HG03175 (cell line): ENCODE measurements around the gene CLRN1.
A peak's percentile ranks its signal among the peaks of the same experiment; 100 is the strongest.

ENCODE experiments used
- ATAC-seq: cut with Tn5 transposase; IDR thresholded peaks from one replicate; pipeline ENCODE4 v1.9.1; 2021; ENCODE audit warnings: mild to moderate bottlenecking, moderate library complexity; ENCODE audit not compliant: unreplicated experiment

CLRN1 gene

DNA sequence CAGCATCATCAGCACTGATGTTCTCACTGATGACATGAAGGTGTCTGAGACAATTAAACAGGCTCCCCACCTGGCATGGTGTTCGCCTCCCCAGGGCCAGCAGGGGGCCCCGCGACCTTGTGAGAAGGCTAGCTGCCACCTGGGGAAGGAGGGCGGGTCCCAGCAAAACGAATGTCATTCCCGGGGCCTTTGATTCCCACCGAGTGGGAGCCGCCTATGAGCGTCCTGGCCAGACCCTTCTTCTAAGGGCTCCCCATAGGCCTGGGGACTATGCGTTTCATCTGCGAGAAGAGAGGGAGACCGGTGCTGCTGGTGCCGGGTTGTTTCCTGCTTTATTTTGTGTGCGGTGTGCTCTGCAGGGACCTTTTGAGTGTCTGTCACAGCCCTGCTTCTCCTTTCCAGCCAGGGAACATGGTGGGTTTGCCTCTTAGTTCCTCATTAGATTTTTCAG, 46.8 kb downstream of the CLRN1 start:
- ATAC-seq = peak; percentile 96

DNA sequence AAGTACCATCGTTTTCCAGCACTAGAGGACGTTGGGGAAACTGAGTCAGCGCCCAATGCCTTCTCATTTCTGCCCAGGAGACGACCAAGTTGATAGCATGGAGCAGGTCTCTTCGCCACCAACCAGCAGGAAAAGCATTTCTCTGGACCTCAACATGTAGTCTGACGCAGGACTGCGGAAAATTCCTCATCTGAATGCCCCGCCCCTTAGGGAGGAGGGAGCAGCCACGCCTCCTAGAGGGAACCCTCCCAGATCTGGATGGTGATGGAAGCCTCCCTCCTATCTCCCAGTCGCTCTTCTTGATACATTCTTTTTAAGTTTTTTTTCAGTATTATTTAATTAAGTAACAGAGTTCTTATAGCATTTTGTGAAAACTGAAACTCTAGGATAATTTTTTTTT, 49.9 kb downstream of the CLRN1 start:
- ATAC-seq = no peak

DNA sequence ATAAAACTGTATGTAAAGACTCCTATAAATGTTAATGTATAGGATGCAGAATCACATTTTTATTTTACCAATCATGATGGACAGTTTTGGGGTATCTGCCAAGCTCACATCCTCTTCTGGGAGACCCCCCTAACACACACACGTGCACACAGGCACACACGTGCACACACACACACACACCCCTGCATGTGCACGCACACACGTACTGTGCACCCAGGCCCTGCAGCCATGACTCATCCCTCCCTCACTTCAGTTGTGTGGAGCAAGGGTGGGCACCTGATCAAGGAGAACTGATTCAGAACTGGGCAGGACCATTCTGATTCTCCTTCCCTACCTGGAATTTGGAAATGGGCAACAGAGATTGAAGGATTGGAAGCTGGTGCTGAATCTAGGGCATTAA, 51.3 kb downstream of the CLRN1 start:
- ATAC-seq = no peak

DNA sequence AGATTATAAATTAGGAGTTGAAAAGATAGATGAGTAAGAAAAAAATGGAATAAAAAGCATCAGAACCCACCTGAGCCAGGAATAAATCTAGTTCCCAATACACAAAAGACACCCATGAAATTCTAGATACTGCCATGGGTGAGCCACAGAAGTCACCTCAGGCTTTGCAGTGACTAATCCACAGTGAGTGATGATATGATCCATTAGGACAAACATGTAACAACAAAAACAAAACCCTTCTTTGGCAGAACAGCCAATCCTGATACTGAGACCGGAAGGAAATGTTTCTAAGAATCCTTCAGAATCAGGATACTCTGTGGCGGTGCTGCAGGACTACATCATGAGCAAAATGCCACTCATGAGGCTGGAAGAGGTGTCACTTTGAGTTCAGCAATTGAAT, 52.3 kb downstream of the CLRN1 start:
- no peak for ATAC-seq

DNA sequence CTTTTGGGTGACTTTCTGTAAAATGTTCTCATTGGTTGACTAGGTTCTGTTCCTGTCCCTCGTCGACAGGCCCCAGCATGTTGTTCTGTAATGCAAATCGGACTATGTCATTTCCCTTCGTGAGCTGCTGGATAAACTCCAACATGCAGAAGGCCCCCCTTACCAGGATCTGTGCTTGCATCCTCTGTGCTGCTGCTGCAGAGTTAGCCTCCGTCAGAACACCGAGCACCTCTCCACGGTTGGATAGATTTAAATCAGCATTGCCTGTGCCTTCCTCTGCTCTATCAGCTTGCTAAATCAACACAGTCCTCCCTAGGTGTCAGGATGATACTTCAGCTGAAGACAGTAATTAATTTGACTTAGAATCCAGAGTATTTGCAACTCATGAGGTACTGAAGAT, 54.6 kb downstream of the CLRN1 start:
- ATAC-seq = no peak

DNA sequence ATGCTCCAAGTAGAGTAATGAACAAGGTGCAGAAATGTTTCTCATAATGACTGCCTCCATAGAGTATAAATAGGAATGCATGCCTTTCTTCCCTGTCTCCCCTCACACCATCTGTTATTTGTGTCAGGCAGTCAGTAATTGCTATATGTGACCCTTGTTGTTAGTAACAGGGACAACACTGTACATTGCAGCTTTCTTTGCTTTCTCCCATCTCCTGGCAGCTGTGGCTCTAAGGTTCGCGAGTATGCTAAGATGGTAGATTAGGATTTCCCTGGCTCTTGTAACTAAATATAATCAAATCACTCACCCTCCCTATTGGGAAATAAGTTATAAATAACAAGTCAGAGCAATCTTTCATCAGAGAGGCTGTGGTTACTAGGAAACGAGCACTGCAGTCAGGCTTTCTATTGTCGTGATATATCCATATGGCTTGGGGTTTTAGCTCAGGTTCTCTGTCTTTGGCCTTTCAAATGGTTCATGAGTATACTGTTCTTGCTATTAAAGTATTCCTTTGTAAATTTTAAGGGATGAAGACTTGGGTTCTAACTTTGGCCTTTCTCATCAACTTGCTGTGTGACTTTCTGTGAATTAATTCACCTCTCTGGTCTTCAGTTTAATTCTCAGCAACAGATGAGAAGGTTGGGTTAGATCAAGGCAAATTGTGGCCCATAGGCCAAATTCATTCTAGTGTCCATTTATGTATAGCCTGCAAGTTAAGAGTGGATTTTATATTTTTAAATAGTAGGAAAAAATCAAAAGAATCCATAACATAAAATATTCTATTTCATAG, 59.2 kb downstream of the CLRN1 start:
- ATAC-seq = no peak

DNA sequence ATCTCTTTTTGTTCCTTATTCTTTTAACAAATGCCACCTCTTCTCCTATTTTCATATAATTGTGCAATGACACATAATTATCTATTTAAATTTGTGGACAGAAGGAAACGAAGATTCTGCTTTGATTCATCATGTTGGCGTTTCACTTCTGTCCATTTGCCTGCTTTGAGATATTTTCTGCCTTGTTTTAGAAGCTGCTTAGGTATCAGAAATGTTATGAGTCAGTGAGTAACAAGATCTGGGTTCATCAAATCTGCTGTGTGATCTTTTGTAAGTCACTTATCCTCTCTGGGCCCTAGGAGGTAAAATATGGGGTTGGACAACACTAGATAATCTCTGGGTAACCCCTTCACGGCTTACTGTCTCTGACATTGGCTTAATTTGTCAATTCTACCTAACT, 60.0 kb downstream of the CLRN1 start:
- no peak for ATAC-seq

DNA sequence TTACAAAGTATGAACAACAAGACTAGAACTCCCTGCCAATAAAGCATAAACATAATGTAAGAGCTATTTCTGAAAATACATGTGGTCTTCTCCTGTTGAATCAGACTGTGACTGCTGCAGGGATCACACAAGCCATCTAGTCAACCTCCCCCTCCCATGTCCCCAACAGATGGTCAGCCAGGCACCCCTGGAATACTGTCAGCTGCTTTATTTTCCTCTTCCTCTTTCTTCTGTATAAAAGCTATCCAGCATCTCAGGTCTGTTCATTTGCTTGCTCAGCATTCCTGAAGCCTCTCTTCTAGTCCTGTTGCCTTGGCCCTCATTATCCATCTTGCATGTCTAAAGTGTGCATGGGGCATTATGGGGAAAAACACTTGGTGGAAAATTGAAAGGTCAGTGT, 60.8 kb downstream of the CLRN1 start:
- ATAC-seq = no peak

DNA sequence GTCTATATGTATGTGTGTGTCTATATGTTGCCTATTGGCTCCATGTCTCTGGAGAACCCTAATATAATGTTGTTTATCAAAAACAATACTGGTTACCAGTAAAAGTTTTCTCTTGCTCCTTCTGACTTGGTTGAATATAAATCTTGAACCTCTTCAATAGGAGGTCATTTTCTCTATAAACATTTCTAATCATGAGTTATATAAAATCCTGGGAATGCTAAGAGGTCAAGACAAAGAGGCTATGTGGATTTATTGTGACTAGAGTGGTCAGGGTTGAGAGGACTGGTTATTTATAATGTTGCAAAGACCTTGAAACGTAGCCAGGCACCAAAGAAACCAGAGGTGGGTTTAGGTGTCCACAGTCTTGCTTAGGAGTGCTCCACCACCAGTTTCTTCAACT, 66.1 kb downstream of the CLRN1 start:
- no peak for ATAC-seq

DNA sequence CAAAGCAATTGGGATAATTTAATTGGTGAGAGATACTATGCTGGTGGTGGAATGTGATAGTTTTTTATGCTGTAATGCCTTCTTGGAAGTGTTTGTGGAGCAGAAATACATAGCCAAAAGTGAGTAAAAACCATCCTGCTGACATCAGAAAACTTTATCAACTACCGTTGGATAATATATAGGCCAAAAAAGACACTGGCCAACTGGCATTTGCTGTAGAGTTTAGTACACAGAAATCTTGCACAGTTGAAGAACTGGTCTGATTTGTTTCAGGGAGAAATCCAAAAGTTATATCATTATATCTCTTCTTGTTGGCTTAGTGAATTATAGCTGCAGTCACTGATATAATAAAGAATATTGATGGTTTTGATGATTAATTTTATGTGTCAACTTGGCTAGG, 66.8 kb downstream of the CLRN1 start:
- ATAC-seq = no peak

DNA sequence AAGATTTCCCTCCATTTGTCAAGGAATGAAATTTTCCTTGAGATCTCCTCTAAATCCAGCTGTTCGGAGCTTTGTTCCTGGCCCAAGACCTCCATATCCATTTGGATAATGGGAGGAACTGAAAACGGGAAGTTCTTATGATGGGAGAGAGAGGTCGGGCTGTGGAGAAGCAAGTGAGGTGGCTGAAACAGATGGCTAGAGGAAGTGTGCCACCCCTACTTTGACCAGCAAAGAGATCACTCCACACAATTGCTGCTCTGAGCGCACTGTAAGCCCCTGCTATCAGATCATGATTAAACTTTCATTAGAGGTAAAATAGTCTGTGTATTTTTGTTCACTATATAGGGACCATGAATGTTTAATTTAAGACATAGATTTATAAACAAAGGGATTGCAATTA, 67.2 kb downstream of the CLRN1 start, which contains the start of gene MINDY4B:
TSS of gene MINDY4B (minus strand) at position 101 of the 400 bp plus-strand sequence. CDS start at position 101, 0 bp downstream.
- ATAC-seq = no peak

DNA sequence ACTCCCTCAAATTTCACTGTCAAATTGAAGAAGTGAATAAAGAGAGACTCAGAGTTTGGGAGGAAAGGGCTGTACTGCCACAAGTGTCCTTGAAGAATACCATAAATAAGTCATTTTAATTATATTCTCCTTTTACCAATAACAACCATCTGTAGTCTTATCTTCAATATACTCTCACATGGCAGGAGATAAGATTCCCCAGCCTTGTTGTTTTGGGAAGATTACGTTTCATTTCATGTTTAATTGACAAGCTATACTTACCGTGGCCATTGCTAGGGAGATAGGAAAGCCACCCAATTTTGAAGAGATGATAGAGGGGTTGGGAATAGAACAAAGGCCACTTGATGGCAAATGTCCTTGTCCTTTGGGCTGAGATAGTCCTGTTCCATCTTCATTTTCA, 69.5 kb downstream of the CLRN1 start:
- ATAC-seq = no peak

DNA sequence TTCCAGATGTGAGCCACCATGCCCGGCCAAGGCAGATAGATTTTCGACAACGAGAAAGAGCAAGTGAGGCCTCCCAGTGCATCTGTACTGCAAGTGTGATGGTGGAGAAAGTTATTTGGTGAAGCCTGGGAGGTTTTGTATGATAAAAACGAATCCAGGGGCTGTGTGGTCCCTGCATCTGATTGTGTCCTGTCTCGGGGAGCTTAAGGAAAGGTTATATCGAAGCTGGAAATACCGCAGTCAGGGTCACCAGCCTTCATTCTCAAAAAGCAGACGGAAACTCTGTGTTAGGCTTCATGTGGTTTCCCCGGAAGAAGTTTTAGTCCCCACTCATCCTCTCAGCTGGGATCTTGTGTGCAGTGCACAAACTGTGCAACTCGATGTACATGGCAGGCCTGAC, 70.7 kb downstream of the CLRN1 start:
- ATAC-seq = no peak

DNA sequence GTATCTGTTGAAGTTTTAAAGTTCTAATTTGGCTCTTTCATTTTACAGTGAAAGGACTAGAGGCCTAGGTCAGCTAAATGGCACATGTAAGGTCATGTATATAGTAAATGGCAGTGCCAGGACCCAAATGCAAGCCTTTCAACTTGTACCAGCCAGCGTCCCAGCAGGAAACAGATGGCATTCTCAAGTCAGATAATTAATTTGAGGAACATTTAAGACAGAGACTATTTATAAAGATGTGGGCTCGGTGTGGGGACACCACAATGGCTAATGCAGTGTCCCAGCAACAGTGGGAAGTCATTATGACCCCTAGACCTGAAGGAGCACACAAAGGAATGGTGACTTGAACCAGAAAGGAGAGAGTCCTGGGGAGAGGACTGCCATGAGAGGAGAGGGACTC, 73.4 kb downstream of the CLRN1 start:
- no peak for ATAC-seq

DNA sequence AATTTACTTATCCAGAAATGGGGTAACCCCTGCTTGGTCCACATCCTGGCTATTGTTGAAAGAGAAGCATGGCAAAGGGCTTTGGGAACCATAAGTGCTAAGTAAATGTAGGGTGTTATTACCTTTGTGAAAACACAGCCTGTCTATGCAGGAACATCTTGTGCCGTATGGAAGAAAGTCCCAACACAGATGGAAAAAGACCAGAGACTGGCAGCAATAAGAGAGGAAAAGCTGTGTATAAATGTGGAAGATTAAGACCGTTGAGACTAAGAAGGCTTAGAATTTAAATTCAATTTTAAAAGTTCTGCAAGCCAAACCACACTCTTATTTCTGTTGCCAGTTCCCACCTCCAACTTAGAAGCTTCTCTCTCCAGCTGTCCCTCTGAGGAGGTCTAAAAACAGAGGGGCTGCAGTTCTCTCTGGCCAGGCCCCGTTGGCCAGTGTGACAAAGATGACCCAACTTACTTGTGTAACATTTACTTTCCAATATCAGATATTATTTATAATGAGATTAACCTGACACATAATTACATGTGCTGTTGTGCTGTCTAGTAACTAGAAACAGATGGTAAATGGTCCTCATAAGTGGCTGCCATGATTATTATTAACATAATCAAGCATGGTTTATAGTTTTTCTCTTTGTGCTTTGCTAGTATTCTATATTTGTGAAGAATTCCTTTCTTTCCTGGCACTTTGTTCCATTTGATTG, 74.3 kb downstream of the CLRN1 start:
- ATAC-seq = no peak

DNA sequence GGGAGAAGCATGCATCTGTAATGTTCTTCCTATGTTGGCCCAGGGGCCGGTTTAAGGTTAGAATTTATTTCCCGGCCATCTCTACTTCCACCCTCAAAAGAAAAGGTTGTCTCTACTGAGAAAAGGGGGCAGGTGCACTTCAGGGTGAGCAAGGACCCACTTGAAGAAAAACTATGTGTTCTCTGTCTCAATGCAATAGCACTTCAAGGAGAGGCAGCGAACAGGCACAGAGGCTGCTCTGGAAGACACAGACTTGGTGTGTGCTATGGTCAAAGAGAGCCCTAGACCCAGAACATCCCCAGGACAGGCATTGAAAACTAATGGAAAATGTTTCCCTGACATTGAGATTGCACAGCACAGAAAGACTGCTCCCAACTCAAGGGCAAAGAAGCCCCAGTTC, 74.9 kb downstream of the CLRN1 start:
- ATAC-seq = no peak

DNA sequence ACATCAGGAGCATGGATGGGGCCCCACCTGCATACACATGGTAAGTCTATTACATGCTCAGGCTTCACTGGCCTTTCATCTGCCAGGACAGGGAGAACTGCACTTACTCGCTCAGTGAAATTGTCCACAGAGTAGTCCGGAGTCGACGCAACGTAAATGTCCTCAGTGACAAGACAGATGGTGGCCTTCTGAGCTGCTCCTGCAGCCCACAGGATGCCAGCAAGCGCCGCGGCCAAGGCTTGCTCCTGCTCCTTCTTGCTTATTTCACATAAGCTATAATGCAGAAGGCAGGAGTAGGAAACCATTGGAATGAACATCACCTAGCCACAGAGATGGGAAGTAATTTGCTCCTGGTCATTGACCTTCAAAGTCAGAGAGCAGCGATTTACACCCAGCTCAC, 81.7 kb downstream of the CLRN1 start:
- no peak for ATAC-seq

DNA sequence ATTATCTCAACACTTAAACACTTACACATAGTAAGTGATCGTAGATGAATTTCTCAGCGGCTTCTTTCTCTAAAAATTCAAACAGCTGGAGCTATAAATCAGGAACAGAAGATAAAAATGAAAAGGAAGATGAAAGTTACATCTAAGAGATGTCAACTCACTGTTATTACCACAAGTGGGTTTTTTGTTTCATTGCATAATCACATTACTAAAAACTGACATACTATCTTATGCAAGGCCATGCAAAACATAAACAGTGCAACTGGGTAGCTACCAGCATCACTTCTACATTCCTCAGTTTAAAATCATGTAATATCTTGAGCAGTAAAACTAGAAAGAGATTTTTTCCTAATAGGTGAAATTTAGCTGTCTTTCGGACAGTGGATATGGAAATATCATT, 82.2 kb downstream of the CLRN1 start:
- ATAC-seq = no peak

DNA sequence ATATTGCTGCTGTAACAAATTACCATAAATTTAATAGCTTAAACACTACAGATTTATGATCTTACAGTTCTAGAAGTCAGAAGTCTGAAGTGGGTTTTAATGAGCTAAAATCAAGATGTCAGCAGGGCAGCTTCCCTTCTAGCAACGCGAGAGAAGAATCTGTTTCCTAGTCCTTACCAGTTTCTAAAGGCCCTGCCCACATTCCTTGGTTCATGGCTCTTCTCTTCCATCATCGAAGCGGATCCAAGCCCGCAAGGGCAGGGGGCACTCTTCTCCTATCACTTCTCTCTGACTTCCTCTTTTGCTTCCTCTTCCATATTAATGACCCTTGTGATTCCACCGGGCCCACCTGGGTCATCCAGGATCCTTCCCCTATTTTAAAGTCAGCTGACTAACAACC, 83.4 kb downstream of the CLRN1 start:
- ATAC-seq = no peak

DNA sequence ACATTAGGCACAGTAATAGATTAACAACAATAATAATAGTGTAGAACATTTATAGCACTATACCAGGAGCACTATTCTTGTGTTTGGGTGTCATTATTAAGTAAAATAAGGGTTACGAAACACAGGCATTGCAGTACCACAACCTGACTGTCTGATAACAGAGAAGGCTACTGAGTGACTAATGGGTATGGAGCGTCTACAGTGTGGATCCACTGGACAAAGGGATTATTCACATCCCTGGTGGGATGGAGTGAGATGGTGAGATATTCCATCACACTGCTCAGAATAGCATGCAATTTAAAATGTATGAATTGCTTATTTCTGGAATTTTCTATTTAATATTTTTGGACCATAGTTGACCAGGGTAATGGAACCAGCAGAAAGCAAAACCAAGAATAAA, 85.5 kb downstream of the CLRN1 start:
- no peak for ATAC-seq

DNA sequence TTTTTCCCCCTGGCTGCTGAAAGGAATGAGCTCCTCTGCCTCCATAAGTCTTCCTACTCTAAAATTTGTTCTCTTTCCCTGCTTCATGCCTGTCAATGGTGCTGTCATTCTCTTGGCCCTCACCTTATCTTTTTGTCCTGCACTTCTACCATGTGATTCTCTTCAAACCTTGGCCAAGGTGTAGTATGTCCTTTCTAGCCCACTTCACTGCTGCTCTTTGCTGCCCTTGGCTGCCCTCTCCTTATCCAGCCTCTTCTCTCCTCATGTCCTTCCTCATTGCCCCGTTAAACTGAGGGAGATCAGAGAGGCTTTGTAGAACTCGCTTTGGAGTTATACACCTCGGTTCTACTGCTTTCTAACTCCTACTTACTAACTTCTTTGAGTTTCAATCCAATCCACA, 87.0 kb downstream of the CLRN1 start:
- ATAC-seq = no peak

DNA sequence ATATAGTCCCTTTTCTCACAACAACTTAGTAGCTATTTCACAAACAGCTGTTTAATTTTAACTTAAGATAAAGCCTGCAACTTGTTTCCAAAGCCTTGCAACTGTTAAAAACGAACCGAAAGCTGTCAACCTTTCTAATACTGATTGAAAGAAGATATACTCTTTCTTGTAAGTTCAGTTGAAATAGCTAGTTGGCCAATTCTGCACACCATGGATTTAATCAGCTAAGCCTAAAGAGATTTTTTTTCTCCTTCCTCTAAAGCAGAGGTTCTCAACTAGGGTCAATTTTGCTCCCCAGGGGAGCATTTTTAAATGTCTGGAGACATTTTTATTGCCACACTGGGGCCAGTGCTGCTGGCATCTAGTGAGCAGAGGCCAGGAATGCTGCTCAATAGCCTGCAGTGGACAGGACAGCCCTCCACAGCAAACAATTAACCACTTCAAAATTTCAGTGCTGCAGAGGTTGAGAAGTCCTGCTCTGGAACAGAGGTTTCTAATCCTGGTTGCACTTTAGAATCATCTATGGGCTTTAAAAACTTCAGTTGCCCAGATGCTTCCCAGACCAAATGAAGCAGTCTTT, 93.4 kb downstream of the CLRN1 start:
- ATAC-seq = no peak
